NCI-H128 (cell line): ENCODE data around the gene SLC36A2.
"Not testable (repeated sequence)": the region's sequence is repeated elsewhere in the genome, so short reads cannot be mapped to it uniquely, and the experiment has no call there.

ENCODE experiments used
- DNase-seq: peaks from one replicate; lab custom pipeline; 2025; ENCODE audit not compliant: unreplicated experiment; lab: John Stamatoyannopoulos, UW

SLC36A2 gene

DNA sequence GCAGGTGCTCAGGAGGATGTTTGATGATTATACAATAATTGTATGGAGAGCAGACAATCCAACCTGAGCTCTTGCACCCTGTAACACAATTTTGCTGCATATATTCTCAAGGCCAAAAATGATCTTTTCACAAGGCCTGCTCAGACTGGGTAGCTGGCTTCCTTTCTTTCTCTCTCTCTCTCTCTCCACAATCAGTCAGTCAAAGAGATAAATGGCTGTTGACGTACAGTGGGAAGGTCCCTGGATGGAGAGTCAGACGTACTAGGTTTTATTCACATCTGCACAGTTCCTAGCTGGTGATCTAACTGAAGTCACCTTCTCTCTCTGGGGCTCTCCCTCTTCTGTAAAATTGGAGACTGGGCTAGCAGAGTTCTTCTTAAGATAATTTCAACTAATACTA, 19.8 kb downstream of the SLC36A2 start:
- DNase-seq: no peak

DNA sequence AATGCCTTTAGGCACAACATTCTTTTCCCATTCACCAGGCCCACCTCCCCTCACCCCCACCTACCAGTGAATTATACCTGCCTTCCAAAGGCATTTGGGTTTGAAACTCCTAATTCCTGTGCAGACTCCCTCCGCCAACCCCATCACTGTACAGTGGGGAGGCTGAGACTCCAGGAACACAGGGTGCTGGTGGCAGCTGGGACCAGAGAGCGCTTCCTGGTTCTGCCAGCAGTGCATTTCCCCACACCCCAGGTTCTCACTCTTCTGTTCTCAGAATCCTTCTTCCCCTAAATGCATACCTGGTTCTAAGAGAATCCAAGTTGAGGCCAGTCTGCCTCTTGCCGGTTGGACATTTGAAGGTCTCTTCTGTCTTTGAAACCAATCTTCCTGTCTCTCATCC, 21.1 kb downstream of the SLC36A2 start:
- DNase-seq: no peak

GRCh38 chr5:151320481-151320880, 26.9 kb downstream of the SLC36A2 start:
- no peak for DNase-seq

- DNase-seq: no peak
Measured at GRCh38 chr5:151318850-151319732, 28.3 kb downstream of the SLC36A2 start.

GRCh38 chr5:151317871-151318270, 29.5 kb downstream of the SLC36A2 start:
- DNase-seq: no peak

- peak; percentile 17 for DNase-seq
Measured at GRCh38 chr5:151315998-151316597, 31.3 kb downstream of the SLC36A2 start.

DNA sequence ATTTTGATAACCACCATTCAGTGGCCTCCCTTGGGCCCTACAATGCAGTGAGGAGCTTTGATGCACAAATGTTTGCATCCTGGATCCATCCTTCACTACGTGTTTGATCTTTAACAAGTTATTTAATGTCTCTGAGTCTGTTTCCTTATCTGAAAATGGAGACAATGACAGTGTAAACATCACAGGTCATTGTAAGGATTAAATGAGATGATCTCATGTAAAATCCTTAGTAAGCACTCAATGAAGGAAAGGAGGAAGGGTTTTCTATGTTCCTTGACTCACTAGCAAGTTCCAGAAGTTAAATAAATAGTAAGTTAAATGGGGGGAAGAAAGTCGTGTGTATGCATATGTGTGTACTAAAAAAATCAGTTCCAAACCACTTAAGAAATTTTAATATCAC, 34.0 kb downstream of the SLC36A2 start:
- DNase-seq: no peak

- no peak for DNase-seq
Measured at GRCh38 chr5:151312756-151313324, 34.5 kb downstream of the SLC36A2 start.

DNA sequence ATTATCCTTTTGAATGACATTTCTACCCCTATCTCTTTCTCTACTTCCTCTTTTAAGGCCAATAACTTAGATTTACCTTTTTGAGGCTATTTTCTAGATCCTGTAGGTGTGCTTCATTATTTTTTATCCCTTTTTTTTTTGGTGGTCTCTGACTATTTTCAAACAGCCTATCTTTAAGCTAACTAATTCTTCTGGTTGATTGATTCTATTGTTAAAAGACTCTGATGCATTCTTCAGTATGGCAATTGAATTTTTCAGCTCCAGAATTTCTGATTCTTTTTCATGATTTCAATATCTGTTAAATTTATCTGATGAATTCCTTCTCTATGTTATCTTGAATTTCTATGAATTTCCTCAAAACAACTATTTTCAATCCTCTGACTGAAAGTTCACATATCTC, 36.4 kb downstream of the SLC36A2 start:
- DNase-seq: no peak

GRCh38 chr5:151309821-151310220, 37.5 kb downstream of the SLC36A2 start:
- DNase-seq: not testable (repeated sequence)

GRCh38 chr5:151309266-151309665, 38.1 kb downstream of the SLC36A2 start:
- not testable (repeated sequence) for DNase-seq

DNA sequence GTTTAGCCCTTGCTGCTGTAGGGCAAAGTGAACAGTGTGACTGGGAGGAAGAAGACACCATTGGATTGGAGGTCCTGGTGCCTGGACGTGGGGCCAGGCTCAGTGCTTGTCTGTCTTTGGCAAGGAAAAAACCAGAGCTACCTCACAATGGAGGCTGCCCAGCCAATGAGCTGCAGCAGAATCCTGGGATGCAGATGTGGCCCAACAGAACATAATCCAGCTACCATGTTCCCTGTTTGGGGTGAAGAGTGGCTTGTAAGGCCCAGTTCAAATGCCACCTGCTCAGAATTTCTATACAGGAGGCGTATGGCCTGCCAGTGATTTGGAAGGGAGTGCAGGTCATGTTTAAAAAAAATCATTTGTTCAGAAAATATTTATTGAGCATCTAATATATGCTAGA, 43.7 kb downstream of the SLC36A2 start, which contains the start of gene SLC36A3:
Gene SLC36A3 (minus strand): TSS at position 101 of the 400 bp plus-strand sequence. CDS start 412 bp downstream, outside the sequence.
- no peak for DNase-seq

DNA sequence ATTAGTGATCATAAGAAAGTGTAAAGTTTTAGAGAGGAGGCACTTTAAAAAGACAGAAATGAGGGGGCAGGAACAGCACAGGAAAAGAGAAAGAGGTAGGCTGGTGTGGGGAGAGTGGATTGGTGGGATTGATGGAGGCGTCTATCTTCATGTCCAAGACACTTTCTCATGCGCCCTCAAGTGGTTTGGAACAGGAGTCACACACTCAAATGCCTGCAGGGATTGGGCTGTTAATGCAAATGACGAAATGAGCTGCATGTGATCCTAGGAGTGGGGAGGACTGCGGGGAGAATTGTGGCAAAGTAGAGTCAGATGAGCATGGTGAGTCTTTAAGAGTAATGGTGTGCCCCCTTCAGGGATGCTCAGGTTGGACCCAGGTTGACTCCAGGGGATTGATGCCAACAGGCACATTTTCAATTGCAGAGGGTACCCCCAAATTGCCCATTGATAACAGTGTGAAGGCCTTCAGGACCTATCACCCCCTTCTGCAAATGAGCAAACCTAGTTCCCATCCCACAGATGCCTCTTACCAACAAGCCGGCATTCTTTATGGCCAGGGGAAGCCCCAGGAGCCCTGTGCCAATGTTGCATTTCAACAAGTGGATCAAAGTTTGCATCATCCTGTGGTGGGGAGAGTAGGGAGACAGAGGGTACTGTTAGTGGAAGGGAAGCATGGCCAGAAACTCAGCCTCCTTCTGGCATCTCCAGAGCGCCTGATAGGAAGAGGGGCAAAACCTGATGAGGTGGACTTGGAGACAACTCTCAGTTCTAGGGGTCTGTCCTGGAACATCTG, 49.1 kb downstream of the SLC36A2 start:
- no peak for DNase-seq

DNA sequence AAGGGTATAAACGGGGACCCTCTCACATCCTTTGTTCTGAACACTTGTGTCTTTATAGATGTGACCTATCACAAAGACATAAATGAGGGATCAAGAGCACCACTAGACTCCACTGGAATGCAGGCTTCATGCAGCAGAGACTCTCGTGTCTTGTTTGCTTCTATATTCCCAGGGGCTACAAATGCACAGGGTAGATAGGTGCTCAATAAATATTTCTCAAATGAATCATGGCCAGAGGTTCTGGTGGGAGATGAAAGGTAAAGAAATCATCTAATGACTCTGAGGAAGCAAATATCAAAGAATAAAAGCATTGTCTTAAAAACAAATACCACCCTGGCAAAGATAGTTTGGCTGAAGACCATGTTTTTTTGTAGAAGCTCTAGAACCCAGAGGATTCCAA, 50.4 kb downstream of the SLC36A2 start:
- no peak for DNase-seq

- no peak for DNase-seq
Measured at GRCh38 chr5:151296478-151296830, 50.9 kb downstream of the SLC36A2 start.

DNA sequence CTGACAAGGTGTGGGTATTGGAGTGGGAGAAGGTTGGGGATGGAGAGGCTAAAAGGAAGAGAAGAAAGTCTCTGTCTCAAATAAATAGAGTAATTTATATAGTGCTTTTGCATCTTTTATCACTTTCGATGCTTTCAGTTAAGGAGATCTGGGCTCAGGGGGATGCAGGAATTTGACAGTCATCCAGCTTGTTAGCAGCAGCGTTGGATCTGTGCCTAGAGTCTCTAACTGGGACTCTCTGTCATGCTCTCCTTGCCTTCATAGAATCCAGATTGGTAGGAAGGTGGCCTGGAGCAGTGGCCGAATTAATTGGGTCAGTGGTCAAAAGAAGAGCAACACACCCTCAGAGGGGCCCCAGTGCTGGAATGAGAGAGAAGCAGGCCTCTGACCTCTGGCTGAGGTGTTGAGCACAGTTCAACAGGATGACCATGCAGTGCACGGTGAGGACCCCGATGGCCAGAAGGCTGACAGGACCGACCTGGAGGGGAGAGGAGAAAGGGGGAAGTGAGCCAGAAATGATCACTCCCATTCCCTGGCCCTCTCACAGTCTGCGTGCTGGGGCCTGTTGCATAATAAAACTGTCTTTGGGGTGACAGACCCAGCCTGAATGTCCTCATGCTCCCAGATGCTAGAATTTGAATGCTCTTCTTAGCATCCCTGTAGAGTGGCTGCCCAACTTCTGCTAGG, 51.4 kb downstream of the SLC36A2 start:
- DNase-seq: no peak

DNA sequence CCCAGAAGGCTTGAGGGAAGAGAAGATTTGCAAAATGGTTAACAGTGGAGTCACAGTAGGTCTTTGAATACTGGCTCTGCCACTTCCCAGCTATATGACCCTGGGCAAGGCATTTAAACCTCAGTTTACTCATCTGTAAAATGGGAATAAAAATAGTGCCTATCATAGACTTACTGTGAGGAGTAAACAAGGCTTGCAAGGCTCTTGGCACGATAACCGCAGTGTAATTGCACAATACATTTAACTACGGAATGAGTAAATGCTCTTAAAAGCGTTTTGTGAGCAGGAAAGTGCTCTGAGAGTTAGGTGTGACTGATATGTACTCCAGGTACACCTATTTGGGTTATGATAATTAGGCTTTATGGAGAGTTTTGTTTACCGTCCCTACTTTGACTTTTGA, 52.2 kb downstream of the SLC36A2 start:
- no peak for DNase-seq

GRCh38 chr5:151293624-151294023, 53.7 kb downstream of the SLC36A2 start:
- no peak for DNase-seq

- no peak for DNase-seq
Measured at GRCh38 chr5:151288180-151288579, 59.2 kb downstream of the SLC36A2 start.

GRCh38 chr5:151286246-151286645, 61.1 kb downstream of the SLC36A2 start:
- DNase-seq: no peak

GRCh38 chr5:151285683-151286082, 61.7 kb downstream of the SLC36A2 start:
- DNase-seq: no peak
